Astrocyte (in vitro differentiated cells and primary cell): ENCODE results near the gene ASPSCR1.

Experiments
- CTCF ChIP-seq: IDR thresholded peaks from 2 replicates; pipeline ENCODE4 v1.5.1; 2011; ENCODE audit warnings: low read depth, mild to moderate bottlenecking, inconsistent platforms, low read length, moderate library complexity; ENCODE audit not compliant: insufficient read depth
- EZH2 ChIP-seq: IDR thresholded peaks from 2 replicates; pipeline ENCODE4 v1.6.1; 2012; ENCODE audit warnings: mild to moderate bottlenecking, low read length, inconsistent platforms; ENCODE audit not compliant: insufficient read depth

GRCh38 chr17:81941484-81942166, 35.8 kb upstream of the ASPSCR1 start:
- no peak for TF ChIP-seq CTCF
- TF ChIP-seq EZH2: no peak
